Fibroblast of skin of left quadriceps (primary cell): ENCODE measurements around the gene IL37.
A peak's percentile ranks its signal among the peaks of the same experiment; 100 is the strongest.

Source experiments
- DNase-seq, 2 experiments: peaks; one replicate each; pipeline ENCODE4 v3.0.0-alpha.2; 2013; ENCODE audit warnings: low read depth in 2 of 2

Gene IL37, protein sequence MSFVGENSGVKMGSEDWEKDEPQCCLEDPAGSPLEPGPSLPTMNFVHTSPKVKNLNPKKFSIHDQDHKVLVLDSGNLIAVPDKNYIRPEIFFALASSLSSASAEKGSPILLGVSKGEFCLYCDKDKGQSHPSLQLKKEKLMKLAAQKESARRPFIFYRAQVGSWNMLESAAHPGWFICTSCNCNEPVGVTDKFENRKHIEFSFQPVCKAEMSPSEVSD

DNA sequence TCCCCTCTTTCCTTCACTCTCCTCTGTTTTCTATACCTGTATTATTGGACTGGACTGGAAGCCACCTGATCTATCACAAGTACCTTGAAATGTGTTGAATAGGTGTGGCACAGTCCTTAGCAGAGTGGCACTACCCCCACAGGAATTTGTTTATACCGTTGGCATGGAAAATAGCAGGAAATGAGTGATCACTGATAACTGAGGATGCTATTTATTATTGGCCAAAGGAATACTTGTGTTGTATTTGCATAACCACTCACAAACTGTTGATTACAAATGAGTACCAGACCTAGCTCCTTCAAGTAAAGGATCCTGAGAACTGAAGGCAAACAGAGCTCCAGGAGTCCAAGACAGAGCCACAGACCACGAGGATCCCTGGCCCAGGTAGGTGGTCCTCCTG, at the start of gene IL37:
Gene IL37, plus strand, starts transcription at position 301 of the 400 bp plus-strand sequence. CDS start 1,848 bp downstream, outside the sequence.
- no peak for DNase-seq

DNA sequence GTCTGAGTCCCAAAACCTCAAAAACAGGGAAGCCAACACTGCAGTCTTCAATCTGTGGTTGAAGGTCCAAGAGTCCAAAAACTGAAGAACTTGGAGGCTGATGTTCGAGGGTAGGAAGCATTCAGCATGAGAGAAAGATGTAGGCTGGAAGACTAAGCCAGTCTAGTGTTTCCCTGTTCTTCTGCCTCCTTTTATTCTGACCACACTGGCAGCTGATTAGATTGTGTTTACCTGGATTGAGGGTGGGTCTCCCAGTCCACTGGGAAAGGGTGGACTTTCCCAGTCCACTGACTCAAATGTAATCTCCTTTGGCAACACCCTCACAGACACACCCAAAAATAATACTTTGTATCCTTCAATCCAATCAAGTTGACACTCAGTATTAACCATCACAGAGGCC, 46.9 kb upstream of the IL37 start:
- DNase-seq: no peak

DNA sequence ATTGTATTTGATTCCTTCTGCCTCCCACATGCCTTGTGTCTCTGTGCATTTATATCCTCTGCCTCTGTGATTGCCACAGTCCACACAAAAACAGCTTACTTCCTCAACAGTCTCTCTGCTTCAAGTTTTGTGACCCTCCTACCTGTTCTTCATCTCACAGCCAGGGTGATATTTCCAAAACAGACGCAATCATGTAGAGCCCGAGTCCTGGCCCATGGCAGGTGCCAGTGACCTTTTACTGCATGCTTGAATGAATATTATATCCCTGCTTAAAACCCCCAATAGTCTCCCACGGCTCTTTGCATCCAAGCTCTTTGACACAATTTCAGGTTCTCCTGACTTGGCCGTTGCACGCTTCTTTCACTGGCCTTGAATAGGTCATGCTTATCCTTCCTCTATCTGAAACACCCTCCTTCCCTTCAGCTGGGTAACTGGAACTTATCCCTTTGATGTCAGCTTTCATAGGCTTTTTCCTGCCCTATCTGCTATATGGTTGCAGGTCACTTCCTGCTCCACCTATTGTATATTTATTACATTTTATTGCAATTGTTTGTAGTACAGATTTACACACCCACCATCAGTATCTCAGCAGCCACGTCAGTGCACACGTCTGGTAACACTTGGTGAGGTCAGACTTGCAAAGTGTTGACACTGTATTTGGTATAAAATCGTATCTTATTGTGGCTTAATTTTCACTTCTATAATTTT, 44.7 kb upstream of the IL37 start:
- no peak for DNase-seq

DNA sequence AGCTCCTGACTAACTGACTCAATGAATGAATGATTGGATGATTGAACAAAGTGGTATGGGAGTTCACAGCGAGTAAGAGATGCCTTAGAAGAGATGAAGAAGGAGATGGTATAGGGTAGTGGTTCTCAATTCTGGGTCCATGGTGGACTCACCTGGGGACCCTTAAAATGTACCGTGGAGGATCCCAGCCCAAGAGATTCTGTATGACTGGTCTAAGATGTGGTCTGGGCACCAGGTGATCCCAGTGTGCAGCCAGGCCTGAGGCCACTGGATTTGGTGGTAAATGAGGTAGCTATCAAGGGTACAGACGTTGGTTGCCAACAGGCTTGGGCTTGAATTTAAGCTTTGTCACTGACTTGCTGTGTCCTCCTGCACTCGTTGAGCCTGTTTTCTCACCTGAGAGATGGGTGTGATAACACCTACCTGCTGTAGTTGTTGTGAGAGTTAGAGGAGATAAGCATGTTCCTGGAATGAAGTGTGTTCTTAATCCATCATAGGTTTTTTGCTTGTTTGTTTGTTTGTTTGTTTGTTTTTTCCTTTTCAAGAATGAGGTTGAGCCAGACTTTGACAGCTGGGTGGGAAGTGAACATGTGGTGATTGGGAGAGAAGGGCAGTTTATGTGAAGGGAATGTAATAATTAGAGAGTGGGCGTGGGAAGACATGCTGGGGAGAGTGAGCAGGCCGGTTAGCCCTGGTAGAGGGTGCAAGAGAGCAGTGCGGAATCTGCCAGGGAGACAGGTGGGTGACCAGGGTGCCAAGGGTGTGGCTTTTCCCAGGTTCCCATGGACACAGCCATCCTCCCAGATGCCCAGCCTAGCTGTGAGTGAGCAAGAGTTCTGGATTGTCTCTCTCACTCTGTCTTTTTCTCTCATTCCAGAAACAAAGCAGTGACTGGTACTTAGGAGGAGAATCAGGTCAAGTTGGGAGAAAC, 43.0 kb upstream of the IL37 start:
- DNase-seq: no peak

DNA sequence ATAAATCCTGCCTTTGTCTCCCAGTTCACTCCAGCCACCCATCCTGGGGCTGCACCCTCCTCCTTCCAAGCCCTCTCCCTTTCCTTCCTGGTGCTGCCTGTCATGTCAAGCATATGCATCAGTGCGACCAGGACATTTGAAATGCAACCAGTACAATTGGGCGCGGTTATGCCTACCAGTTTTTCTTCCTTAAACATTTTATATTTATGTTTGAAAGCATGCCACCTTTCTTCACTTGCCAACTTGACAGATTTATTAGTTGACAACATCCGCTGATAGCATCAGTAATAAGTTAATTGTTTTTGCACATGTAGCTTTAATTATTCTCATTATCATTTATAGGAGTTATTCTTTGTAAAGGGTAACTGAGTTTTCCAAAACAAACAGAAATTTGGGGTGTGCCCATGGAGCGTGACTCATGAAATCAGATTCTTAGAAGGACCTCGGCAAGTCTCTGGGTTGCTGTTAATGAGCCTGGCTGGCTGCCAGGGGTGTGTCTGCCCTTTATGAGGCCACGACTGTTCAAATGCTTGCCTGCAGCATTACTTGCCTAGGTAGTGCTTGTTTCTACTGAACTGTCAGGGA, 41.6 kb upstream of the IL37 start:
- peak; percentile 78 to 80 for DNase-seq

DNA sequence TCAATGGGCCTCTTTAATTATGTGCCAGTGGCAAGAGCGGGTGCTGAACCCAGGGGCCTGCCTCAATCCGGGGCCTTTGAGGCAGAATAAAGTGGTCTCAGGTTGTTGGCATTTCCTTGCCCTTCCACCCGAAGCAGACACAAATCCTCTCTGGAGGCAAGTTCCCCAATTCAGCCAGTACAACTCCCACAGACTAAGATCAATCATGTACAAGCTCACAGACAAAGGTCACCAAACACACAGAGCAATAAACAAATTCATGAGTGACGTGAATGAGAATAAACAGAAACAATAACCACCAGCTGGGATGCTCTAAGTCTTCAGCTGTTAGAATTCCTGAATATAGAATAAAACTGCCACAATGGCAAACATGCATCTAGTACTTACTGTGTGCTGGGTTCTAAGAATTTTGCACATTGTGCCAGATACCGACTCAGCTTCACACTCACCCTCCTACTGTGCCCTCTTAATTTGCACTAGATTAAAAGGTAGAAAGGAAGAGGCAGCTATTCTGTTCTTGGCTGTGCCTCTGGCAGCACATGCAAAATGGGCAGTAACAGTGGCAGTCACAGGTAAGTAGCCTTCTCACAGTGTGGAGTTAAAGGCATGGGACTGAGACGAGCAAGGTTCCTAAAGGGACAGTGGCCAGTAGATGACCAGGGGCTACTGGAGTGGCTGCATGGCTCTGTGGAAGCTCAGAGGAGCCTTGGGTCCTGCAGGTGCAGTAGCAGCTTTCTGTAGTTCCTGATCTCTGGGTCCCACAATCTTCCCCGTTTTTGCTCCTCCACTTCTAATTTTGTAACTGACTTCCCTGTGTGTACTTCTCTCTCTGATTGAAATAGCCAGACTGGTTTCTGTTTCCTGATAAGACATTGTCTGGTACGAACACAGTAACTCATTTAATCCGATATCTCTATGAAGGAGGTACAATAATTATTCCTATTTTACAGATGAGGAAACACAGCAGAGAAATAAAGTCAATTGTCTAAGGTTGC, 39.8 kb upstream of the IL37 start:
- no peak for DNase-seq

DNA sequence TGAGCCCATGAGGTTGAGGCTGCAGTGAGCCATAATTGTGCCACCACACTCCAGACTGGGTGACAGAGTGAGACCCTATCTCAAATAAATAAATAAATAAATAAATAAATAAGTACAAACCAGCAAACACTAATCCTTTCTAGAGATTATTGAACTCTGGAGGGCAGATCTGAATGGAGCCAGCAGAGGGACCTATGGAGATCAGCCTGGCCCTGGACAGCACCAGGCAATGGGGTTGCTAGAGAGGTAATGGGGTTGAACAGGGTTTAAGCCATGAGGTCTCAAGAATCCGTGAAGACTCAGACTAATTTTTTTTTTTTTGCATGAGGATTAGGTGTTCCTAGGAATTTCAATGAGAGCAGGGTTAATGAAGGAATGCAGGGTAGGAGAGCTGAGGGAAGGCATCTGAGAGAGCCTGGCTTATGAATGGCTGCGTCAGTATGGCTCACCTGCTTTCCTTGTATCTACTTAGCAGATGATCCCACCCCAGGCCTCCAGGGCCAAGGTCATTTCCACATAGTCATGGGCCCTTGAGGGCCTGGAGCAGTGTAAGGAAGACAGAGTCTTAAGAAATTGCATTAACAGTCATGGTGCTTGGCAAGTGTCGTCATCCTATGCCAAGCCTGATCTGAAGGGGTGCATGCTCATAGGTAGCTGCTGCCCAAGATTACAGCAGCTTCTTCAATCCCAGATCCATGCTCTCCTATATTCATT, 34.6 kb upstream of the IL37 start:
- DNase-seq: no peak

DNA sequence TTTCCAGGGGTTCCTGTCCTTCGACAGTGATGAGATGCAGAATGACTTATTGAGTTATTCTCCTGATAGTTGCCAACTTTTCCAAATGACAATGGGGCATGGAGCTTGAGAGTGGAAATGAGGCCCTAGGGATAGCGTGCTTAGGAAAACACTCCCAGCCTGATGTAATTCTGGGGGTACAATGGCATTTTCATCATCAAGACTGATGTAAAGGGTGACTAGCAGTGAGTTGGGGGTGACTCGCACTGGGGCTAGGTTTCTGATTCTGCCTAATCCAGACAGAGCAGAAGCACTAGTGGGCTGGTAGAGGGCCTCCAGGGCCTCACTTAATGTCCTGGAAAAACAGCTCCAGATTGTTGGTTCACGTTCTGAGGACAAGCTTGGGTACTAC, 34.0 kb upstream of the IL37 start:
- no peak for DNase-seq

DNA sequence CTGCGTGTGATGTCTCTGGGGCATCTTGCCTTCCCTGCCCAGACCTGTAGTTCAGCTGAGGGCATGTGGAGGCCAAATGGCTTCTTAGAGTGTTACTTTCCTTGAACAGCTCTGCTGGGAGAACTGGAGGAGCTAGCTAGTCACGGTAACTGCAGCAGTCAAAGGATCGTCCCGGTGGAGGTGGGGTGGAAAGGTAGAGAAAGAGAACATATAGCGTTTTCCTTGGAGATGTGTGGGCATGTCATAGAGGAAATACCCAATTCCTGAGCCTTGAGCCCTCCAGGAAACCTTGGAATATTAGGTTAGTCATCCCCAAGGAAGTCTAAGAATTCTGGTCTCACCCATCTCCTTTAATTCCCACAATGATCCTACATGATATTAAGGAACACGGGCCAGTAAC, 33.5 kb upstream of the IL37 start:
- no peak for DNase-seq

DNA sequence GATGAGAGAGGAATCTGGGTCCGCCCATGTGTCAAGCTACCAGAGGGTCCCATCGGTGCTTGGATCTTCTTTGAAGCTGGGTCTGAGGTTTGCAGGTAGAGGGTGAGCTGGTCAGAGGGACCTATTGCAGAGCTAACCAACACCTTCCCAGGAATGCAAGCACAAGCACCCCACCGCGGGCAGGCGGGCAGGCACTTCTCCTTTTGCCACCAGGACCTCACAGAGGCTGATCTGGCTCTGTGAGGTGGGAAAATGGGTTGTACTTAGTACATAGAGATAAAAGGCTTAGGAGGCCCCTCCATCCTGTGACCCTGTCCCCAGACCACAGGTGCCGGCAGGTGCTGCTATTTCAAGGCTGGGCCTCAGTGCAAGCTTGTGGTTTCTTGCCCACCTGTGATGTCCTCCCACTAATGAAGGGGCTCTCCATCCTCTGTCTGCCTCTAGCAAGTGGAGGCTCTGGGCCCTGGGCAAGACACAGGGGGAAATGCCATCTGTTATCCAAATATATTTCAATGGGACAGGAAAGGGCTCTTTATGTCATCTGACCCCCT, 31.4 kb upstream of the IL37 start:
- no peak for DNase-seq

DNA sequence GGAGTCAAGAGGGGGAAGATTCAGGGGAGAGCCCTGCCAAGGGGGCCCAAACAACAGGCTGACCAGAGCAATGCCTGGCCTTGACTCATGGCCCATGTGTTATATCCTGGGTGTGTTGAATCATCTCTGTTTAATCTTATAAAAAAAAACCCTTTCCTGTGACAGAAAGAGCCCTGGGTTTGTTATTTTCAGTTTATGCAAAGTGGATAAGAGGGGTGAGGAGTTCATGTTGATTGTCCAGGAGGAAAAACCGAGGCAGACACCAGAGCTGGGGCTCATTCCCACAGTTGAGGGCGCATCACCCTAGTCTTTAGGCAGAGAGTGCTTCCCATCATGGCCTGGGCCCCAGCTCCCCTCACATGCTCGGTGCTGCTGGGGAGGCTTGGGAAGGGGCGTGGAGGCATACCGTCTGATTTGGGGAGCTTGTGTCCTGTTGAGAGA, 30.9 kb upstream of the IL37 start:
- DNase-seq: no peak

DNA sequence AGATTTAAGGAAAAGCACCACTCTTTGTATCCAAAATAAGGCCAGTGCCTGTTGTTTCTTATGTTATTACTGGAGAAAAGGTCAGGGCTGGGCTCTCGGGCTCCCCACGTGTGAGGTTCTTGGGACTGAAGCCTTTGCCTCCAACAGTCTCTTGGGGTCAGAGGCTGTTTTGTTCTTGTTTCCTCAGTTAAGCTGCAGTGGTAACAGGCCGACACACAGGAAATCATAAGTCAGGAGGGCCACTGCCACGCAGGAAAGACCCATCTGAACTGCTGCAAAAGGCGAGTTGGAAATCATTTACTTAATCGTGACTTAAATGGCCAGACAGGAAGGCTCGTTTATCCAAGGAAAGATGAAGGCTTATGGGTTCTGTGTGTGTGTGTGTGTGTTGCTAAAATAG, 30.3 kb upstream of the IL37 start:
- DNase-seq: no peak

DNA sequence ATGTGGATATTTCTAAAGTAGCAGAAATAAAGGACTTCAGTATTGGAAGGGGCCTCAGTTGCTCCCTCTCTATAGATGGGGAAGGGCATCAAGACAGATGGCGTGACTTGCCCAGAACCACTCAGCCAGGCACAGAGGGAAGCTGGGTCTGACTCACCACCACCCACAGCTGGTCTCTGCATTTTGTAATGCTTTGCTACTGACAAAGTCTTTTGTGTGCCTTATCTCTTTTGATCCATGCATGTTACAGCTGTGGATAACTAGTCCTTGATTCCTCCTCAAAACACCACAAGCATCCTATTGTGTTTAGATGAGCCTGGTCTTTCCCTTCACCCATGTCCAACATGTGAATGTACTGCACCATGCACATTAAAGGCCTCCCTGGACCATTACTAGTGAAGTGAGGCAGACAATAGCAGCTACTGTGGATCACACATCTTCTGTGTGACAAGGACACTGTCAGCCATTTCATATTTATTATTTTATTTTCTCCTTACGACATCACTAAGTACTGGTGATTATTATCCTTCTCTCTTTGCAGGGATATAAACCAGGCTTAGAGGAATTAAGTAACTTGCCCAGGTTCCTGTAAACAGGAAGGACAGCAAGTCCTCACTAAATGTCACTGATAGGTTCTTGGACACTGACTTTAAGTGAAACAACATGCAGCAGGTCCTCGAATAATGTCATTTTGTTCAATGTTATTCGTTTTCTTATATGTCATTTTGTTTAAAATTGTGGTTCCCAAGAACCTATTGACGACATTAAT, 29.6 kb upstream of the IL37 start:
- DNase-seq: peak; percentile 34 to 39

DNA sequence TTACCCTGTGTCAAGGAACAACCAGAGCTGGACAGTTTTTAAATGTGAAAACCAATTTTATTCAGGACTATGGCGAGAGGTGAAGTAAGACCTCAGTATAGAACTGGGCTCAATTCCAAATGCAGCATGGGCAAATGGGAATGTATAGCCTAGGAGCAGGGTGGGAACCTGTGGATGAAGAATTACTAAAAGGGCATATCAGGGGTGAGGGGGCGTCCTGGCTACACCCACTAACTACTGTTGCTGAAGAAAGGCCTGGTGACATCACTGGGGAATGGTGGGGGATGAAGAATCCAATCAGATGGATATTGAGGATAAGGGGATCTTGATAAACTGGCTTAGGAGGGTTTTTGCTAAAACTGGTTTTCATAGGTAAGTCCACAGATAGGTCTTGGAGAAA, 27.3 kb upstream of the IL37 start:
- DNase-seq: no peak

DNA sequence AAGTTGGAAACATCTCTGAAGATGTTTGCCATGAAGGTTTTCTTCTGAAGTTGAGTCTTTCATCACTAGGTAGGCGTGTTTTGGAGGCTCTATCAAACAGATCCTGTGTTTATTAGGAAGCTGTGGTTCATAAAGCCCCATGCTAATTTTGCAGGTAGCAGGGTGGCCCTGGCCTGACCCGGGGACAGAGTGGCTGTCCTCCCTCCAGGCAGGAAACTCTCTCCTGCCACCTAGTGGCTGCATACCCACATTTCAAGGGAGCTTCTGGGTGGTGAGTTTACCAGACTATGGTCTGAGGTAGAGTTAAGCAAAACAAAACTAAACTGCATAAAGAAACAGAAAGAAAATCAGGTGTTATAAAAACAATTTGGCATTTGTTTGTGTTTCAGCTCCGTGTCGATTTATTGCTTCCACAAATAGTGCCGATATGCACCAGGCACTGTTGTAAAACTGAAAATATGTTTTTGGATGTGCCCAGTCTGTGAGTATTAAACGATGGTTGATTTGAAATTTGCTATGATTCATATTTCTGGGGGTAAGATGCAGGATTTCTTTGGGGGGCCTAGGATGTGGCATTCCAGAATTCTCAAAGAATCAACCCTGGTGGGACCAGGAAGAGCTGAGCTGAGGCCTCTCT, 26.0 kb upstream of the IL37 start:
- DNase-seq: no peak

DNA sequence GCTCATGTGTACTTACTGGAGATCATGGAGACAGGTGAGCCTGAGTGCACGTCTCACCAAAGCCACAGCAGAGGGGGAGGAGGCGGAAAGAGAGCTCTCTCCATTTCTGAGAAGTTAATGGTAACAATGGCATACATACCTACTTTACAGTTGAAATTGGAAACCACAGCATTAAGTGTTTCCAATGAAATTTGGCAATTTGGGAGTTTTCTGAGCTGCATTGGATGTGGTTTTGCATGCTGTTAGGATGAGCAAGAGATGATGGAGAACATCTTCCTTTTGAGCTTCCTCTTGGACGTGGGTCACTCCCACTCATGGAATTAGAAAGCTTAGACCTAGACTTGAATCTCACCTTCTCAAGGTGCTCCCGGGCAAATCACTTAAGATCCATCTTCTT, 25.5 kb upstream of the IL37 start:
- DNase-seq: no peak

DNA sequence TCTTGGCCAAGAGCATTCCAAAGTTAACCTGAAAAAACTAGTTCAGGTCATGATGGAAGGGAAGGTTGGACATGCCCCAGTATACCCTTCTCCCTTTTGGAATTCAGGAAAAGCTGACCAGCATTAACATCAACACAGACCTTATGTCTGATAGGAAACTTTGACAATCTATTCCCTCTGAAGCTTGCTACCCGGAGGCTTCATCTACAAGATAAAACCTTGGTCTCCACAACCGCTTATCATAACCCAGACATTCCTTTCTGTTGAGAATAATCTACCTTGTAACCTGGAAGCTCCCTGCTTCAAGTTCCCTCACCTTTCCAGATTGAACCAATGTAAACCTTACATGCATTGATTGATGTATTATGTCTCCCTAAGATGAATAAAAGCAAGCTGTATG, 24.7 kb upstream of the IL37 start:
- DNase-seq: no peak

DNA sequence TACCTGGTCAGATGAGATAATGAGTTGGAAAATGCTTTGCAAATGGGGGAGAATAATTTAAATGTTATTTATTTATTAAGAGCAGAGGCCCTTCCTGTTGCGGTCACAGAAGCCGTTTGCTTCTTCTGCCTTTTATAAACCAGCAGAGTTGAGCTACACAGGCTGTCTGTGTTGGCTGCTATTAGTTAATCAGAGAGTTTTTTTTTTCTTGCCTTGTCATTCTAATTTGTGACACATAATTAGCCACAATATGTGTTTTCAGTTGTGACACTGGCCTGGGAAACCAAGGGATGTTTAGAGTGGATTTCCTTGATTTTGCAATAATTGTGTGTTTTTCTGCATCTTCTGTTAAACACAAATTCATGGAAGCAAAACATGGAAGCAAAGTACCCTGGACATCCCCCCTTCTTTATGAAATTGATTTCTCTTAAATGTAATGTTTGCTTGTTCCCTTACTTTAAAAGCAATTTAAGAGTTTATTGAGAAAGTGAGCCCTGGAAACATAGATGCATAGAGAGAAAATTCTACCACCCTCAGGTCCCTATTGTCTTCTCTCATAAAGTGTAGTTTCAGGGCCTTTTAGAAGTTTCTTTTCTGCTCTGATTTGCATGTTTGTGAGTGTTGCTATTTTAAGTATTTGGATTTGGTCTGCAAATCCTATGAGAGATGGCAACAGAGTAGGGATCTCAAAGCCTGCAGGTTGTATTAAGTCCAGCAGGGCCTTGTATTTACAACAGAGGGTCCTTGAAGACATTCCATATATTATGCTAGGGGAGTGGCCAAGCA, 22.8 kb upstream of the IL37 start:
- no peak for DNase-seq
